ENCODE measurements around the gene NPEPL1.
"Not testable (repeated sequence)": the region's sequence is repeated elsewhere in the genome, so short reads cannot be mapped to it uniquely, and the experiment has no call there.

NPEPL1 gene

DNA sequence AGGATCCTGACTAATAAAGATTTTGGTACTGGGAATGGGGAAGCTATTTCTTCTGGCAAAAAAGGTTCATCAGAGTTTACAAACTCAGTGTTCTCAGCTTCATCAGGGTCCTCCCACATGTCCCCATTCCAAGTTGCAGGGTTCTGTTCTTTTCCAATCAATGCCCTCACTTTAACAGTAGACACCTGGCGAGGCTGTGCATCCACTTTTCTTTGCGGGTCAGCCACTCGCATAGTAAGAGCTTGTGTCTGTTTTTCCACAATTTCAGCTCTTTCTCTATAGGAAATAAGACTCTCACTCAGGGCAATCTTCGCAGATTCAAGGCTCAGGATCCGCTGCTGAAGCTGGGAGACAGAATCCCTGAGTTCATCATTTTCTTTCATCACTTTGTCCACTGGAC lies 65.0 kb downstream of the NPEPL1 start:
- not testable (repeated sequence) for DNase-seq (ENCODE audit: low read depth in 3 of 3)

DNA sequence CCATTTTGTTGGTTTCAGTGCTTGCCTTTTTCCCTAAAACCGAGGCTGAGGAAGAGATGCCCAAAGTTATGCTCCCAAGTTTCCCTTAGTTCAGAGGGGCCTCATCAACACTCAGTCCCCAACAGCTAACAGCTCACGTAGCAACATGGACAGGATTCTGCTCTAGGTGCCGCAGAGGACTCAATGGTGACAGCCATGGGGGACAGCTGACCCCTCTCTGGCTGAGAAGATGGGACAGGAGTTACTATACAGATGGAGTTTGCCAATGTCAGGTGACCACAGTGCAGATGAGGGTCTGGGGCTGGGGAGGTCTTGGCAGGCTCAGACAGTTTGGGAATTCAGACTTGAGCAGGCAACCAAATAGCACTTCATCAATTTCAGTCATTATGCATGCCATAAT lies 67.3 kb downstream of the NPEPL1 start:
- DNase-seq (ENCODE audit: low read depth in 3 of 3) = no peak

DNA sequence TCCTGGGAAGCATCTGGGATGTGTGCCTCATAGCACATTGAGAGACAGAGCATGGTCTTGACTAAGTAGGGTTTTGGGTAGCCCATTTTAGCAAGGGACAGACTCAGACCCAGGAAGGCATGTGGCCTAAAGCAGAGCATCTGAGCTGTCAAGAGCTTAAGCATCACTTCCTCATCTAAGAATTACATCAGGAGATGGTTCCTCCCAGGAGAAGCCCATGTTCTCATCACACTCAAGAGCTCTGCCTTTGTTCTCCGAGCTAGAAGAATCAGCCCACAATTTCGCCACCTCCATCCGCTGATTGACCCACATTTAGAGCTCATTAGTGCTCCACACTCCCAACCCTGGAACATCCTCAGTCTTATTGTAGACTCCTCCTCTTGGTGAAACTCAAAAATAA lies 68.3 kb downstream of the NPEPL1 start:
- DNase-seq (ENCODE audit: low read depth in 3 of 3) = no peak

DNA sequence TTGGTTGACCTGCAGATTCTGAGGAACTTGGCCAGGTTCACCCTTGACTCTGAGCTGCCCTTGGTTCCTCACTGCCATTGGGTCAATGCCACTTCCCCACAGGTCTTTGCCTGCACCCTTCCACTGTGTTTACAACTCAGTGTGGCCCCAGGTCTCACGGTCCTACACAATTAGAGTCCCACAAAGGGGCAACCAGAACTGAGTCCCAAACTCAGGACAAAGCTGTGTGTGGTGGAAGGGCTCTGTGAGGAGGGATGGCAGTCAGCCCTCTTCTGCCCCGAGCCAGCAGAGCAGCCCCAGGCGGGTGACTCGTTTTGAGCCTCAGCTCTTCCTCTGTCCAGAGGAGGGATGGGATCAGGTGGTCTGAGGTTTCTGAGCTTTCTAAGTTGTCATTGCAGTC lies 69.5 kb downstream of the NPEPL1 start:
- no peak for DNase-seq (ENCODE audit: low read depth in 3 of 3)

DNA sequence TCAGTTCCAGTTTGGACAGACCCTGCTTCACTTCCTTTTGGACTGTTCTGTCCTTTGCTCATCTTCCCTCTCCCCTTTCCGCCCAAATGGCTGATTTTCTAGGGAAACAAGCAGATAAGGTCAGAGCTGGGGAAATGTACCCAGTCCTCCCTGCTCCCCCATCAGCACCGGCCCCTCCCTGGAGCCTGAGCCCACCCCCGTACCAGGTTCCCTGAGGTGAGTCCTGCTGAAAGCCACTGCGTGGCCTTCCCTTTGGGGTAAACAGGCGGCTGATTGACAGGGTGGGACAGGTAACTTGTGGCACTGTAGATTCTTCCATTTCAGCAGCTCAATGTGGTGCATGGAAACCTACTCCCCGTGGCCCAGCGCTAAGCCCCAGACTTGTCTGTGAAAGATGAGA lies 70.5 kb downstream of the NPEPL1 start:
- DNase-seq (ENCODE audit: low read depth in 3 of 3) = no peak
